HG03469 (cell line): ENCODE data around the gene GRIP2.

Source experiments
- ATAC-seq: cut with Tn5 transposase; IDR thresholded peaks from one replicate; pipeline ENCODE4 v1.9.1; 2021; ENCODE audit warnings: mild to moderate bottlenecking, moderate library complexity, moderate number of reproducible peaks; ENCODE audit not compliant: unreplicated experiment

Gene GRIP2

DNA sequence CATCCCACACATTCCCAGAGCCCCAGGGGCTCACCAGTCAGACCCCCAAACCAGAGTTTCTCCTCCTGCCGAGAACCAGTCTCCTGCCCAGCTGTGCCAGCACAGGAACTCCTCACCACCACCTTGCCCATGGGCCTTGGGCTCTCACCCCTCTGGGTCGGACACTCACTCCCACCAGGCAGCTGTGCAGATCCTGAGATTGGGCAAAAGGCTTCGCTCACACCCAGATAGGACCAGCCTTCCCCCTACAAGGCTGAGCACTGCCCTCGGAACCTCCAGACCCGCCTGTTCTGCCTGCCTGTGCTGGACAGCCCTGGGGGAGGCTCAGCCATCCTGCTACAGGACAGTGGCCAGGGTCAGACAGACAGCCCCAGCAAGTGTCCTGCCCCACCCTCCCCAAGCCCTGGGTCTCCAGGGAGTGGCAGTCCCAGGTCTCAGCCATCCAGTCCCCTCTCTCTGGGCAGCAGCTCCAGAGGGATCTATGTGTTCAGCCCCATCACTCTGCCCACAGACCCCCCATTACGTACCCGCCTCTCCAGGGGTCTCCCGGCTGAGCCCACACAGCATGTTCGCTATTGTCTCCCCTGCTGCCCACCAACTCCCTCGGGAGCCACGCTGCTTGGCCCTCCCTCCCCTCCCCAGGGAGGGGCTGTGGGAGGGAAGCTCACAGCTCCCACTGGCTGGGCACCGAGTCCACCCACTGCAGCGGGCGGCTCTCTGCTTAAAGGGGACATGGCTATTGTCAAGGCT lies at the start of gene GRIP2:
TSS of gene GRIP2 (minus strand) at position 601 of the 750 bp plus-strand sequence. CDS start at position 567, 34 bp downstream.
- no peak for ATAC-seq

- no peak for ATAC-seq
Observed at GRCh38 chr3:14588425-14589112, 48.4 kb upstream of the GRIP2 start.

GRCh38 chr3:14587740-14588360 lies 47.7 kb upstream of the GRIP2 start:
- no peak for ATAC-seq

DNA sequence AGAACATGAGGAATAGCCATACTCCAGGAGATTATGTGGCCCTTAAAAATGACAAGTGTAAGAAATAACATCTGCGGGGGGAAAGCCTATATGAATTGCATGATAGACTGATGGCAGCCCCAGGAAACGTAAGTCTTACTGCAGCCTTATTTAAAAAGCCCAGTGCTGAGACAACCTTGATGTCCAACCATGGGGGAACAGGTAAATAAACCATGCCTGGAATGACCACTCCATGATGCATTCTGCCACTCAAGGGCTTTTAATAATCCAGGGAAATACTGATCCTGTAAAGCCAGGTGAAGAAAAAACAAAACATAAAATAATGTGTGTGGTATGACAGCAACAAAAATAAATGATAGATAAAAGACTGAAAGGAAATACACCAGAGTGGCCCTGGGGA lies 46.5 kb upstream of the GRIP2 start:
- no peak for ATAC-seq

DNA sequence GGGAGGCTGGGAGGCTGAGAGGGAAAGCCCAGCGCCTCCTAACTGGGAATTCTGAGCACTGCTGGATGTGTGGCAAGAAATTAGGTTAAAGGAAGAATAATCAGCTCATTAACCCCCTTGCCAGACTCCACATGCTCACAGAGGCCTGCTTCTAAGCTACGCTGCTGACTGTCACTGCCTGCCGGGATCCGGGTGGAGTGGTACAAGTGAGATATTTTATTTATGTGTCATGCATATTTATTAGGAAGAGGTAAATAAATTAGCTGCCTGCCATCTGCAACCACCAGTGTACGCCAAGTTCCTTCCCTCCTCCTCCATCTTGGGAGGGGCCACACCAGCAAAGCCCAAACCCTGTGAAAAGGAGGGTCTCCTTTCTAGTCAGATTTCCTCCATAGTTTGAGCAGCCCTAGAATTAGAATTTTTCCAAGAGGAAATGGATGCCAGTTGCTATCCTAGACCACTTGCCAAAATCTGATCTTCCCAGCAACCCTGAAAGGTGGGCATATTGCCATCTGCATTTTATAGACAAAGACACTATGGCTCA lies 43.5 kb upstream of the GRIP2 start:
- no peak for ATAC-seq

DNA sequence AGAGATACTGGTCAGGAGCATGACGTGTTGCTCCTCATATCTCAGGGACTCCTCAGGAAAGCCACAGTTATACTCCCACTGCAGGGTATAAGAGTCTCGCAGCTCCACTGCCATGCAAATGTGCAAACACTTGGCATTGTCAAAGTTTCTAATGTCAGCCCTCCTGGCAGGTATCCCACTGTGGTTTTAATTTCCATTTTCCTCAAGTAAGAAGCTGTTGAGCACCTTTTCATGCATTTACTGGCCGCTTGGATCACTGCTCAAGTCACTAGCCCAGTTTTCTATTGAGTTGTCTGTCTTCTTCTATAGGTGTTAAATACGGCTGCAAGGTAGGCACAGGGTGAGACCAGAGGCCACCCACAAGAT lies 41.9 kb upstream of the GRIP2 start:
- ATAC-seq: no peak

DNA sequence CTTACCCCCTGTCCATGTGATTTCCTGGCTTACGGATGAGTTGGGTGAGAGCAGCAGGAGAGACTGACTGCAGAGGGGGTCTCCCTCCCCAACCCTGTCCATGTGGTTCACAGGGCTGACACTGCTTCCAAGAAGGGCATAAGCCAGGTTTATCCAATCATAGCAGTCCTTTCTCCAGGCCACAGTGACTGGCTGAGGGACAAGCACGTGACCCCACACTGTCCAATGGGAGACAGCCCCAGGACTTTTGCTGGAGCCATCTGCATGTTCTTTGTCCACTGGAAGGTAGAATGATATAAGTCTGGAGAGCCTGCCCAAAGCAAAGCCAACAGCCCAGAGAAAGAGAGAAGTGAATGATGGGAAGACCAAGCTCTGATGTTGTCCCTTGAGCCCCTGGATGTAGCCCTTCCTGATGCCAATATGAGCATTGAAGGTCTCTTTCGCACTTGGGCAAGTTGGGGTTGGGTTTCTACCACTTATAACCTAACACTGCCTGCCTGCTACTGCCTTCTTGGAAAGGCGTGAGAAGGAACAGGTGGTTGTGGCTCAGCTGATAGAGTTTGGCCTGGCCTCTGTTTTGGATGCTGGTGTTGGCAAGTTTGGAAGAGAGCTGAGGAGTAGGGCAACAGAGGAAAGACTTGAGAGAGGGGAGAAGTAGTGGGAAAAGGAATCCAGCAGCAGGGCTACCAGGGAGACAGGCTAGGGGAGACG lies 41.3 kb upstream of the GRIP2 start:
- ATAC-seq: no peak

GRCh38 chr3:14577897-14578296 lies 37.8 kb upstream of the GRIP2 start:
- no peak for ATAC-seq

DNA sequence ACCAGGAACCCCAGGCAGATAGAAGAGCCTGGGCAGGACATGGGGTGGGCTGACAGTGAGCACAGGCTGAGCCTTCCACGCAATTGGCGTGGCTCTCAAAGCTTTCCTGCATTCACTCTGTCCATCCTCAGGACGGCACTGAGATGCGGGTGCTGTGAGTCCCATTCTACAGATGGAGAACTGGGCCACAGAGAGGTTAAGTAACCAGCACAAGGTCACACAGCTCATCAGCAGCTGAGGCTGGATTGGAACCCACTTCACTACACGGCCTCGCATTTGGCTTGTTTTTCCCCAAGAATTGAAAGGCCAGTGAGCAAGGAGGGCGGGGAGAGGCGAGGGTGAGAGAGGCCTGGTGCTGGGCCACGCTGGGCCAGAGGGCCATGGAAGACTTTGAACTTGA lies 36.0 kb upstream of the GRIP2 start:
- ATAC-seq: no peak

DNA sequence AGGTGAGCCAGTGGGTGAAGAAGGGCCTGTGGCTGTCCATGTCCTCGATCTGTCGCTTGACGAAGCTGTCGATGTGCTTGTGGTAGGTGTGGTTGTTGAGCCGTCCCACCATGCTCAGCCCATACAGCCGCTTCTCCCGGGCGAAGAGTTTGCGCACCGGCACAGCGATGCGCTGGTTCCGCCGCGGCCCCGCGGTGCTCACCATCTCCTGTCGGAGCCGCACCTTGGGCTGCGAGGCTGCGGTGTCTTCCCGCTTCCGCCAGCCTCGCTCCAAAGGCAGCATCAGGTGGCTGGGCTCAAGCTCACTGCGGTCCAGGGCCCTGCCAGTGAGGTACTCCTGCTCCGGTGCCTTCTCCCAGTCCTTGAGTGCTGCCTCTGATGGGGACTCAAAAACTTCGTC lies 34.0 kb upstream of the GRIP2 start:
- no peak for ATAC-seq

DNA sequence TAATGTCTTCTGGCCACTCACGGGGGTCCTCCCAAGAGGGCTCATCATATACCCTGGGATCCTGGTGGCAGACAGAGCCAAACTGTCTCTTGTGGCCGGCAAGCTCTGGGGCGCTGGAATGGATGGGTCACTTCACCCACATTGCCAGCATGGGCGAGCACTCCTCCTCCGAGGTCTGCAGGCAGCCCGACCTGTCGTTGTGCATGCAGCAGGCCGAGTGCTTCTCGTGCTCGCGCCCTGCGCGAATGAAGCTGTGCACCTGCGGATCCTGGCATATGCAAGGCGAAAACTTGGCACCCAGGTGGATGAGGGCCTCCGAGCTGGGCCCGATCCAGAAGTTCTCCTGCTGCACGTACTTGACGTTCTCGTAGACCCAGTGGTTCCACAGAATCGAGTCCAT lies 33.6 kb upstream of the GRIP2 start:
- no peak for ATAC-seq

GRCh38 chr3:14570864-14571263 lies 30.7 kb upstream of the GRIP2 start:
- ATAC-seq: no peak

- ATAC-seq: no peak
Observed at GRCh38 chr3:14570089-14570488, 29.9 kb upstream of the GRIP2 start.

GRCh38 chr3:14569474-14570000 lies 29.4 kb upstream of the GRIP2 start:
- no peak for ATAC-seq

DNA sequence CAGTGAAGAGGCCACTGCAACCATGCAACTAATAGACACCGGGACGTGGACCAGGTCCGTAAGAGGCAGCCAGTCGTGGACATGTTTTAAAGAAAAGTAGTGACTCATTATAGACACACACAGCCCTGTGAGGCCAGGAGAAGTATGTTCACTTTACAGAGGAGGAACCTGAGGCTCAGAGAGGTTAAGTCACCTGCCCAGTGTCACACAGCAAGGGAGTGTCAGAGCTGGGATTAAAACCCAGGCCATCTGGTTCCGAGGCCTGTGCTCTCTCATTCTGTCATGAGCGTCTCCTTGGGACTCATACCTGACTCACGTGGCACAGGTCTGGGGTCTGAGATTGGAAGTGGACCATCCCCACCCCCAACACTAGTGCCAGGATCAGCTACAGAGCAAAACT lies 28.1 kb upstream of the GRIP2 start:
- no peak for ATAC-seq

GRCh38 chr3:14566812-14567211 lies 26.7 kb upstream of the GRIP2 start:
- no peak for ATAC-seq

- no peak for ATAC-seq
Observed at GRCh38 chr3:14565868-14566588, 25.9 kb upstream of the GRIP2 start.

GRCh38 chr3:14564741-14565140 lies 24.6 kb upstream of the GRIP2 start:
- no peak for ATAC-seq

DNA sequence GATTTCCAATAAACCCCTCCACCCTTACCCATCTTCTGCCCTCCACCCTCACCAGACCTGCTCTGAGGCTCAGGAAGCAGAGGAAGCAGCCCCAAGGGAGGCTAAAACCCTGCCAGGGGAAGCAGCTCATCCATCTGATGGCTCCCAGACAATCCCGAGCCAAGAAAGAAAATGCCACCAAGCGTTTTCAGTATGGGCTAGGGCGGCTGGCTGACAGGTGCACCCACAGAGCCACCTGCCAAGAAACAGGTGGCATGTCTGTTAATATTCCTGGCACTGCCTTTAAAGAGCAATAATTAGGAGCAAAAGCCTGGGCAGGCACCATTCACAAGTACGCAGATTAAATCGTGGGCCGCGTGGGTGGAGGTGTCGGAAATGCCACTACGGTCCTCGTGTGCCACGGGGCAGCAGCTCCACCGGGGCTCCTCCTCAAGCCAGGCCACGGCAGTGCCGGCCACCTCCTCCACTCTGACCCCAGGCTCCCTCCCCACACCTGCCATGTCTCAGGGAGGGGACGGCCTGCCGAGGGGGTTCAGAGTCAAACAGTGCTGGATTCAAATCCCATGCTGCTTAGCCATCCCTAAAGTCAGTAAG lies 23.9 kb upstream of the GRIP2 start:
- ATAC-seq: no peak
